Stimulated activated CD4-positive, alpha-beta T cell treated with anti-CD3 and anti-CD28 coated beads, Interleukin-1b, Interleukin-23, amount 100 ng/mL, for 1 hour (primary cell): Measurements from ENCODE around the gene DAP.
A peak's percentile ranks its signal among the peaks of the same experiment; 100 is the strongest.
"Not testable (repeated sequence)": the region's sequence is repeated elsewhere in the genome, so short reads cannot be mapped to it uniquely, and the experiment has no call there.

ENCODE experiments used
- DNase-seq, 2 donors: peaks; one replicate each; pipeline ENCODE4 v3.0.0-alpha.2; 2020; ENCODE audit warnings: low read depth in 2 of 2

DAP gene

GRCh38 chr5:10633271-10634049, 127.6 kb downstream of the DAP start:
- DNase-seq = no peak

DNA sequence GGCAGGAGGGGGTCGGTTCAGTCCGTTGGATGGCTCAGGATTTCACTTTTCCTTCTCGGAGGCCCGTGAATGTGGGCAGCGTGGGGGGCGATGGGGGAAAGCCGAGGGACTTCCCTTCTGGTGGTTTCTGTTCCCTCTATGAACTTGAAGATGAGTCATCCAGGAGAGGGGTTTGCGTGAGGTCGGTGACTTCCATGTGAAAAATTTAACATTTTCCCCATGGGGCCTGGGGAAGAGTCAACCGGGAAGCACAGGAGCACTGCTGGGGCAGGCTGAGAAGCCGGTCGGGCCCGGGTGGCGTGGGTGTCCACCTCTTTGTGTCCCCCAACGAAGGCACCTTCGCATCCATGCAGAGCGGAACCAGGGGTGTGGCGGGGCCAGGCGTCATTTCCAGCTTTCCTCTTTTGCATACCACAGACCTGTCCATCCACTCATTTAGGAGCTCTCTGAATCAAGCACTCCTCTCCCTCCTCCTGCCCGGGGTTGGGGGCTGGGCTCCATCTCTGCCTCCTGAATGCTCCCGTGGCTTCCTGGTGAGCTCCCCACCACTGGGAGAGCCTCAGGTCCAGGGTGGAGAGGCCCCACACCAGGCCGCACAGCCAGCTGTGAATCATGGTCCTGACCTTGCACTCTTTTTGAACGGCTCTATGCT, 128.8 kb downstream of the DAP start:
- DNase-seq = peak in 1 of 2 donors; percentile 3

DNA sequence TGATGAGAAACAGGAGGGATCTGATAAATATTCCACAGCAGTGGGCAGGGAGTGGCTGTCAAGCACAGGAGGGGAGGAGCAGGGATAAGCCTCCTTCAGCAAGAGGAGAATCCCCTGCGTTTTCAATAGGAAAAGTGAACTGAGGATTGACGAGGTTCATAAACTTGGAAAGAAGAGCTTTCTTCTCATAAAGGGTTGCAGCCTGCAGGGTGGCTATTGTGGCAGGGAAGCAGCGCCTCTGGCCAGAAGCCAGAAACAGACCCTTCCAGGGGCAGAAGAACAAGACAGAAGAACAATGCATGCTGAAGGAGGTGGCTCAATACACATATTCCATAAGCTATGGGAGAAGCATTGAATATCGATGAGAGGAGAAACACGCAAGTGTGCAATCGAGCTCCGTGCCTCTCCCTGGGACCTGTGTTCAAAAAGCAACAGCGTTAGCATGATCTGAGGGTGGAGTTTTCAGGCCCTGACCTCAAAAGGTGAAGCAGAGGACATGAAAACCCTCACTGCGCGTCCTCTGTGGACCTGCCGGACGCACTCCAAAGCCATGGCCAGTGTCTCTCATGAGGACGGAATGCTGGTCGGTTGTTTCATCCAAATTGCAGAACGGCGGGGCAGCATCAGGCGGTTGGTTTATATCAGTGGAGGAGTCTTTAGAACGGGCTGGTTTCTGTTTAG, 129.6 kb downstream of the DAP start:
- no peak for DNase-seq

DNA sequence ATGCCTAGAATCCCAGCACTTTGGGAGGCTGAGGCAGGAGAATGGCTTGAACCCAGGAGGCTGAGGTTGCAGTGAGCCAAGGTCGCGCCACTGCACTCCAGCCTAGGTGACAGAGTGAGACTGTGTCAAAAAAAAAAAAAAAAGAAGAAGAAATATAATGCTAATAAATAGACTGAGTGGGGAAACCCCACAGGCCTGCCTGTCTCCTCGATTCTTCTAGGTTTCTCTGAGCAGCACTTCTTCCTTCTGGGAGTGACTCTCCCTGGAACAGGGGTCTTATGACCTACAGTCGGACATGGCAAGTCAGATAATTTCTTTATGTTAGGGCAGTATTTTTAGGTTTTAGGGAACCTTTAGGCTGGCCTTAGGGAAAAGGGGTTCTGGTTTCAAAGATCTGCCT, 130.3 kb downstream of the DAP start:
- not testable (repeated sequence) for DNase-seq

- no peak for DNase-seq
Observed at GRCh38 chr5:10630126-10630525, 130.9 kb downstream of the DAP start.

DNA sequence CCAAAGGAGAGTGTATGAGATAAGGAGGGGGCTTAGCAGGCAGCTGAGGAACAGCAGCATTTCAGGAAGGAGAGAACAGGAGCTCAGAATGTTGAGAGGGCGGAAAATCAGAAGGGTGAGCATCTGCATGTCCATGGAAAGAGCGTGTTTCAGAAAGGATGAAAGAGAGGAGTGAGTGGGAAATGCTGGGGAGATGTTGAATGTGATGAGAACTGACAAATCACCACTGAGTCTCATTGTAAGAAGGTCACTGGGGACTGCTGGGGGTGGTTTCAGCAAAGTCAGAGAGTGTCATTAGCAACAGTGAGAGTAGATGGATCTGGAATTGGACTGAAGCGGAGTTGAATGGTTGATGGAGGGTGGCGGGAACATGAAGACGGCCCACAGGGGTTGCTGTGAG, 131.4 kb downstream of the DAP start:
- no peak for DNase-seq
